Naive thymus-derived CD4-positive, alpha-beta T cell (primary cell): ENCODE measurements around the gene SORCS2. TPM values are rescaled to one million over a fixed set of nuclear protein-coding genes. Genes with fewer than 3 reads are reported as not detected.
A peak's percentile ranks its signal among the peaks of the same experiment; 100 is the strongest.

Source experiments
- ATAC-seq: fragments of 150-1000 bp; cut with Tn5 transposase; 2 replicates; pipeline ENCODE4 v1.10.0; 2021; ENCODE audit warnings: mild to moderate bottlenecking, moderate library complexity
- CTCF ChIA-PET: fragments of 350-600 bp; sonication (Branson Sonifier 250); formaldehyde crosslinking; loops from one replicate; lab custom pipeline; 2021; ENCODE audit warnings: antibody characterized with exemption; lab: Charles Lee
- POLR2A ChIA-PET: fragments of 350-600 bp; sonication (Branson Sonifier 250); formaldehyde crosslinking; loops from one replicate; lab custom pipeline; 2021; ENCODE audit warnings: antibody characterized with exemption, inconsistent platforms; lab: Charles Lee
- DNase-seq, 9 donors: peaks; one replicate each; pipeline versions ENCODE4 v3.0.0 to v3.0.0-alpha.2; 2020 to 2022; ENCODE audit warnings: mixed read lengths in 1 of 9
- H3K27ac ChIP-seq: one replicate; pipeline ENCODE4 v1.7.0; 2013; ENCODE audit warnings: mild to moderate bottlenecking, low read depth, low read length, moderate library complexity
- H3K27me3 ChIP-seq, 2 donors: one replicate each; pipeline ENCODE4 v1.7.0; 2013; ENCODE audit warnings: low read length in 2 of 2, mild to moderate bottlenecking in 2 of 2, moderate library complexity in 2 of 2; ENCODE audit not compliant: control insufficient read depth in 2 of 2, insufficient read depth in 2 of 2
- H3K36me3 ChIP-seq, 3 experiments: 1 replicate in 2 of 3; 2 replicates in 1 of 3; pipeline ENCODE4 v1.7.0; 2013; ENCODE audit warnings: low read length in 3 of 3, mild to moderate bottlenecking in 3 of 3, moderate library complexity in 1 of 3; ENCODE audit not compliant: insufficient read depth in 3 of 3, control insufficient read depth in 2 of 3
- H3K4me1 ChIP-seq, 2 donors: one replicate each; pipeline ENCODE4 v1.7.0; 2013; ENCODE audit warnings: low read length in 2 of 2, mild to moderate bottlenecking in 2 of 2, moderate library complexity in 1 of 2; ENCODE audit not compliant: control insufficient read depth in 2 of 2, insufficient read depth in 2 of 2
- H3K4me3 ChIP-seq: 2 replicates; pipeline ENCODE4 v1.7.0; 2013; ENCODE audit warnings: mild to moderate bottlenecking, low read length
- H3K9me3 ChIP-seq, 3 experiments: 1 replicate in 2 of 3; 2 replicates in 1 of 3; pipeline ENCODE4 v1.7.0; 2013; ENCODE audit warnings: low read length in 3 of 3; ENCODE audit not compliant: control insufficient read depth in 2 of 3
- H3K27ac Mint-ChIP-seq, 9 donors: one replicate each; pipeline ENCODE4 v1.8.0; 2020 to 2022; ENCODE audit warnings: mixed read lengths in 9 of 9, mild to moderate bottlenecking in 8 of 9, moderate library complexity in 5 of 9, inconsistent platforms in 2 of 9
- H3K27me3 Mint-ChIP-seq, 5 donors: one replicate each; pipeline ENCODE4 v1.8.0; 2021 to 2022; ENCODE audit warnings: mixed read lengths in 5 of 5, mild to moderate bottlenecking in 1 of 5
- H3K36me3 Mint-ChIP-seq, 5 donors: one replicate each; pipeline ENCODE4 v1.8.0; 2020 to 2022; ENCODE audit warnings: mixed read lengths in 5 of 5, mild to moderate bottlenecking in 3 of 5, inconsistent platforms in 1 of 5
- H3K4me1 Mint-ChIP-seq, 7 donors: one replicate each; pipeline ENCODE4 v1.8.0; 2020 to 2022; ENCODE audit warnings: mixed read lengths in 7 of 7, mild to moderate bottlenecking in 3 of 7, inconsistent platforms in 1 of 7
- H3K4me3 Mint-ChIP-seq, 10 donors: one replicate each; pipeline ENCODE4 v1.8.0; 2020 to 2022; ENCODE audit warnings: mild to moderate bottlenecking in 10 of 10, mixed read lengths in 10 of 10, moderate library complexity in 6 of 10, inconsistent platforms in 2 of 10
- H3K9me3 Mint-ChIP-seq, 11 donors: one replicate each; pipeline ENCODE4 v1.8.0; 2020 to 2022; ENCODE audit warnings: mixed read lengths in 11 of 11, mild to moderate bottlenecking in 4 of 11, inconsistent platforms in 1 of 11, moderate library complexity in 1 of 11
- intact Hi-C, 2 donors: fragments of 100-400 bp; cut with micrococcal nuclease; formaldehyde crosslinking; loops; one replicate each; pipeline ENCODE4 v1.15.1; 2023
- polyA plus RNA-seq, 2 donors: library from polyadenylated mRNA; unstranded; fragments of 300-500 nt; fragmentation: Illumina TruSeq; gene quantifications; one replicate each; pipeline ENCODE4 v1.2.3, GENCODE V29; 2021
- total RNA-seq, 6 experiments: library from RNA in 5 of 6; stranded (reverse) in 5 of 6; gene quantifications; 1 replicate in 5 of 6; 2 replicates in 1 of 6; pipeline ENCODE4 v1.2.3 and lab custom pipeline; 2021 to 2026

The SORCS2 gene
- total and polyA plus RNA-seq, 7 experiments from 2014 or later, result 0.10 TPM; not detected in 6

DNA sequence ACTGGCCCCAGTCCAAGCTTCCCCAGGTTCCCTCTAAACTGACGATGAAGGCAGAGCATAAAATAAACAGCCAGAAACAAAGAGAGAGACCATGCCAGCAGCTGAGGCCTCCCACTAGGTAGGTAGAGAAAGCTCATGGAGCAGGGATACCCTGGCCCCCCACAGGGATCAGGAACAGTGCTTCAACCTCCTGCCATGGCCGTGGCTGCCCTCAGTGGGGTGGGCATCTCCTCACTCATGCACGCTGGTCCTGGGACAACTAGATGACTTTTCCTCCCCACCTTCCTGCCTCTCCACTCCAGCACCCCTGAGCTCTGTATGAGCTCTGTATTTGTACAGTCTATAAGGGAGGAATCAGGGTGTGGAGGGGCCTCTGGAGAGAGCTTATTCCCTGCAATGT is 360.1 kb downstream of the SORCS2 start:
- H3K4me3 Mint-ChIP-seq, result no peak overlapping the region
- H3K27ac Mint-ChIP-seq, result no peak overlapping the region
- ATAC-seq (no peak), DNase-seq (no peak)
- peaks cover 20 to 53% (median 33%) of the 10 kb centered on the region in 11 donors for H3K9me3 Mint-ChIP-seq
- H3K27me3 Mint-ChIP-seq, result peaks cover 0 to 19% (median 15%) of the 10 kb centered on the region in 5 donors
- intact Hi-C loops, result no loop called here
- H3K4me3 ChIP-seq, result no peak overlapping the region
- POLR2A ChIA-PET, result no interaction called here
- peaks cover 0 to 11% (median 0%) of the 10 kb centered on the region in 5 donors for H3K36me3 Mint-ChIP-seq
- no peaks in the 10 kb centered on the region for H3K4me1 ChIP-seq
- CTCF ChIA-PET, result no interaction called here
- H3K27me3 ChIP-seq, result no peaks in the 10 kb centered on the region
- H3K4me1 Mint-ChIP-seq, result no peaks in the 10 kb centered on the region
- peaks cover 0 to 25% (median 0%) of the 10 kb centered on the region in 3 experiments for H3K9me3 ChIP-seq
- H3K27ac ChIP-seq, result no peak overlapping the region
- H3K36me3 ChIP-seq, result no peaks in the 10 kb centered on the region

DNA sequence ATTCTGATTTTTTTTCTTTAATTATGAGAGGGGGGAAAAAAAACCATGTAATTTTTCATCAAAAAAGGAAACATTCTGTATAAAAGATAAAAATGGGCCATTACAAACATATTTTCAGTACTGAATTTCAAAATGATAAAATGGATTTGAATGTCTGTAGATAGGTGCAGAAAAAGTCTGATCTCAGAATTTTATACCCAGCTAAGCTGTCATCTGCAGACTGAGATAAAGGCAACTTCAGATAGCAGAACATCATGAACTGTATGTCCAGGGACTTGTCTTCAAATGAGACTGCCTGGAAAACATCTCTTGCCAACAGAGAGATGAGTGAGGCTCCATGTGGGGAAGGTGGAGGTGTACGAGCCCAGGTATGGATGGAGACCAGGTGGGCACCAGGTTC is 360.9 kb downstream of the SORCS2 start:
- Mint-ChIP-seq H3K4me3 (no peak overlapping the region), H3K27ac (no peak overlapping the region), H3K27me3 (peaks cover 0 to 19% (median 15%) of the 10 kb centered on the region in 5 donors), H3K9me3 (peaks cover 20 to 53% (median 33%) of the 10 kb centered on the region in 11 donors), H3K4me1 (no peaks in the 10 kb centered on the region), H3K36me3 (peaks cover 0 to 11% (median 0%) of the 10 kb centered on the region in 5 donors)
- H3K27me3 ChIP-seq, result no peaks in the 10 kb centered on the region
- H3K4me1 ChIP-seq, result no peaks in the 10 kb centered on the region
- POLR2A ChIA-PET, result no interaction called here
- H3K27ac ChIP-seq, result no peak overlapping the region
- intact Hi-C loops, result no loop called here
- DNase-seq (no peak), ATAC-seq (no peak)
- H3K4me3 ChIP-seq, result no peak overlapping the region
- peaks cover 0 to 25% (median 0%) of the 10 kb centered on the region in 3 experiments for H3K9me3 ChIP-seq
- no peaks in the 10 kb centered on the region for H3K36me3 ChIP-seq
- CTCF ChIA-PET, result no interaction called here

DNA sequence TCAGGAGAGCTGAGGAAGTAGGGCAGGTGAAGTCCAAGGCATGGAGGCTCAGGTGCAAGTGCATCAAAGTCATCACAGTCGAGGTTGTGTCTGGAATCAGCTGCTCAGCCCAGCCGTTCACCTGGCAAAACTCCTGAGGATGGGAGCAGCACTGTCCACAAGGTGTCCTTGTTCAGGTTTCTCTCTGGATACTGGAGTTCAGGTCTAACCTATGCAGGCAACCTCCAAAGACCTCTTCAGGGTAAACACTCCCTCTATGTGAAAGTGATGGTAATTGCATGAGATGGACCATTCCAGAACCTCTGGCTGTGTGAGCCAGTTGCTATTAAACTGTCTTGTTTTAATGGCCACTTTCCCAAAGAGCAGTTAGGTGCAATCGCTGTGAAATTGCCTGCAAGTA is 362.6 kb downstream of the SORCS2 start:
- Histone ChIP-seq H3K36me3 (no peaks in the 10 kb centered on the region), H3K4me1 (no peaks in the 10 kb centered on the region), H3K9me3 (peaks cover 0 to 25% (median 0%) of the 10 kb centered on the region in 3 experiments), H3K27ac (no peak overlapping the region), H3K27me3 (no peaks in the 10 kb centered on the region), H3K4me3 (no peak overlapping the region)
- H3K36me3 Mint-ChIP-seq, result peaks cover 0 to 11% (median 0%) of the 10 kb centered on the region in 5 donors
- H3K27ac Mint-ChIP-seq, result no peak overlapping the region
- DNase-seq (no peak), ATAC-seq (no peak)
- no peak overlapping the region for H3K4me3 Mint-ChIP-seq
- peaks cover 20 to 49% (median 31%) of the 10 kb centered on the region in 11 donors for H3K9me3 Mint-ChIP-seq
- intact Hi-C loops, result no loop called here
- POLR2A ChIA-PET, result no interaction called here
- no peaks in the 10 kb centered on the region for H3K4me1 Mint-ChIP-seq
- peaks cover 0 to 16% (median 11%) of the 10 kb centered on the region in 5 donors for H3K27me3 Mint-ChIP-seq
- CTCF ChIA-PET, result interaction anchor here (0.6 kb wide), 1 partner anchor 1711 kb away, joined by 4 read pairs; no protein-coding TSS in a partner anchor

DNA sequence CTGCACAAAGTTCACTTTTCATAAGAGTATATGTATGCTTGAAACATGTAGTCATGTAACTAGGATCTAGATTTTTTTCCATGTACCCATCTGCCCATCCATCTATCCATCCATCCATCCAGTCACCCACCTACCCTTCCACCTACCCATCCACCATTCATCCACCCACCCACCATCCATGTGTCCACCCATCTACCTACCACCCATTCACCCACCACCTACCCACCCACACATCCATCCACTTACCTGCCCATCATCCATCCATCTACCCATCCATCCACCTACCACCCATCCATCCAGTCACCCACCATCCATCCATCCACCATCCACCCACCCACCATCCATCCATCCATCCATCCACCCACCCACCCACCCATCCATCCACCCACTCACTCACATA is 364.2 kb downstream of the SORCS2 start:
- no peaks in the 10 kb centered on the region for H3K4me1 Mint-ChIP-seq
- Histone ChIP-seq H3K36me3 (no peaks in the 10 kb centered on the region), H3K27ac (no peak overlapping the region), H3K4me1 (no peaks in the 10 kb centered on the region), H3K4me3 (no peak overlapping the region), H3K27me3 (no peaks in the 10 kb centered on the region), H3K9me3 (peaks cover 0 to 25% (median 0%) of the 10 kb centered on the region in 3 experiments)
- peaks cover 0 to 11% (median 0%) of the 10 kb centered on the region in 5 donors for H3K36me3 Mint-ChIP-seq
- intact Hi-C loops, result no loop called here
- peaks cover 17 to 45% (median 28%) of the 10 kb centered on the region in 11 donors for H3K9me3 Mint-ChIP-seq
- no peak for ATAC-seq
- no peak for DNase-seq
- H3K27me3 Mint-ChIP-seq, result peaks cover 0 to 8% (median 5%) of the 10 kb centered on the region in 5 donors
- CTCF ChIA-PET, result no interaction called here
- POLR2A ChIA-PET, result no interaction called here
- H3K27ac Mint-ChIP-seq, result peak overlapping the region in 1 of 9 donors; percentile 13
- H3K4me3 Mint-ChIP-seq, result no peak overlapping the region

DNA sequence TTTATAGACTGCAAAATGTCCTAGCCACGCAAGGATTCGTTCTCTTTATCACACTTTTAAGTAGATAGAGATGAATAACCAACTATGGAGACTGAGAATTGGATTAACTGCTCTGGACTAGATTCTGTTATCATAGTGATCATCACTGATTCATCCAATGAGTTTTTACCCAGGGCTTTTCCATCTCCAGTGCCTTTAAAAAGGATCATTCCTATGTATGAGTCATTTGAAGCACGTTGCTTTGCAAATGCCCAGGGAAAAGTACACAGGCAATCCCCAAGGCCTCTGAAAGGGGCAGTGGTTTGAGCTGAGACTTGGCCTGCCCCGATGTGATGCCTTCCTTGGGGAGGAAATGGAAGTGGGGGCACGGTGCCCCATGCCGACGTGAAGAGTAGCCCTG is 365.1 kb downstream of the SORCS2 start:
- POLR2A ChIA-PET, result no interaction called here
- Mint-ChIP-seq H3K9me3 (peaks cover 17 to 44% (median 28%) of the 10 kb centered on the region in 11 donors), H3K4me1 (no peaks in the 10 kb centered on the region), H3K27ac (no peak overlapping the region), H3K4me3 (no peak overlapping the region), H3K27me3 (peaks cover 0 to 8% (median under 1%) of the 10 kb centered on the region in 5 donors), H3K36me3 (peaks cover 0 to 11% (median 0%) of the 10 kb centered on the region in 5 donors)
- CTCF ChIA-PET, result no interaction called here
- no peak overlapping the region for H3K4me3 ChIP-seq
- DNase-seq (no peak), ATAC-seq (no peak)
- H3K27ac ChIP-seq, result no peak overlapping the region
- H3K36me3 ChIP-seq, result no peaks in the 10 kb centered on the region
- no peaks in the 10 kb centered on the region for H3K27me3 ChIP-seq
- peaks cover 0 to 23% (median 0%) of the 10 kb centered on the region in 3 experiments for H3K9me3 ChIP-seq
- intact Hi-C loops, result no loop called here
- H3K4me1 ChIP-seq, result no peaks in the 10 kb centered on the region

DNA sequence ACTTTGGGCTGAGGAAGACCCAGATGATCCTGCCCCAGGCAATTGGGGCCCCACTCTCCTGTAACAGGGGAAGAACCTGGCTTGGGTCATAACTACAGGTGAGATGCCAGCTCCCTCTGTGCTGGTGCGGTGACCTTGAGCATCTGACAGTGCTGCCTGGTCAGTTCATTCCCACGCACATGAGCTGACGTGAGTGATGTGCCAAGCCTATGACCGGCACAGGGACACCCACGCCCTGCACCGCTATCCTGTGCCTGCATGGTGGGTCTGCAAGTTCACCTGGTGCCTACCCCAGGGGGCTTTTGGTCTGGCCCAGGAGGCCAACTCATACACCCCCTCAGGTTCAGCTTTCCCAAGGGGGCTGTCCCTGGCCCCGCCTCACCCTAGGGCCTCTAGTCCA is 366.1 kb downstream of the SORCS2 start:
- Histone ChIP-seq H3K27me3 (no peaks in the 10 kb centered on the region), H3K36me3 (no peaks in the 10 kb centered on the region), H3K9me3 (peaks cover 0 to 13% (median 0%) of the 10 kb centered on the region in 3 experiments), H3K4me3 (no peak overlapping the region), H3K27ac (no peak overlapping the region), H3K4me1 (no peaks in the 10 kb centered on the region)
- H3K36me3 Mint-ChIP-seq, result peaks cover 0 to 8% (median 0%) of the 10 kb centered on the region in 5 donors
- no peak overlapping the region for H3K4me3 Mint-ChIP-seq
- DNase-seq, result no peak
- peaks cover 0 to 8% (median 0%) of the 10 kb centered on the region in 5 donors for H3K27me3 Mint-ChIP-seq
- H3K27ac Mint-ChIP-seq, result no peak overlapping the region
- no peak for ATAC-seq
- no peaks in the 10 kb centered on the region for H3K4me1 Mint-ChIP-seq
- peaks cover 10 to 35% (median 19%) of the 10 kb centered on the region in 11 donors for H3K9me3 Mint-ChIP-seq
- intact Hi-C loops, result no loop called here
- CTCF ChIA-PET, result no interaction called here
- POLR2A ChIA-PET, result no interaction called here

DNA sequence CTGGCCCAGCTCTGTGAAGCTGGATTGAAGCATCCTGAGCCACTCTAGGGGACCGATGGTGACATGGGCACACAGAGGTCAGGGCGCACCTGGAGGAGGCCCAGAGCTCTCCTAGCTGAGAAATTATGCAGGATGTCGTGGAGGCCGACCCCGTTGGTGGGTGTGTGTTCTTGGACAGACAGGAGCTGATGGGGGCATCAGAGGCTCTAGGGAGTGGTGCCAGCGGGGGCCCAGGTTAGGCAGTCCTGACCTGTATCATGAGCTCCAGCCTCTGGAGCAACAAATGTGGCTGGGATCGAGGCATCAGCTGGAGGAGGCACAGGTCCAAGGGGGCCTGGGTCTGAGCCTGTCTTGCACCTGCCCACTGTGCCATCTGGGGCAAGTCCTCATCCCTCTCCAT is 367.0 kb downstream of the SORCS2 start:
- peaks cover 5 to 26% (median 12%) of the 10 kb centered on the region in 11 donors for H3K9me3 Mint-ChIP-seq

More for the DNA sequence above, 367.0 kb downstream of the SORCS2 start:
- ChIA-PET CTCF (no interaction called here), POLR2A (no interaction called here)
- no peaks in the 10 kb centered on the region for H3K36me3 ChIP-seq
- peaks cover 0 to 10% (median 0%) of the 10 kb centered on the region in 3 experiments for H3K9me3 ChIP-seq
- intact Hi-C loops, result no loop called here
- ATAC-seq, result no peak
- no peak overlapping the region for H3K4me3 ChIP-seq
- H3K27ac ChIP-seq, result no peak overlapping the region
- H3K27me3 ChIP-seq, result no peaks in the 10 kb centered on the region
- H3K27ac Mint-ChIP-seq, result no peak overlapping the region
- H3K4me1 Mint-ChIP-seq, result no peaks in the 10 kb centered on the region
- peaks cover 0 to 8% (median 0%) of the 10 kb centered on the region in 5 donors for H3K27me3 Mint-ChIP-seq
- H3K36me3 Mint-ChIP-seq, result peaks cover 0 to 6% (median 0%) of the 10 kb centered on the region in 5 donors
- no peaks in the 10 kb centered on the region for H3K4me1 ChIP-seq
- H3K4me3 Mint-ChIP-seq, result no peak overlapping the region
- no peak for DNase-seq
